HT1080 (cell line): ENCODE results near the gene RPL4. TPM values are rescaled to one million over a fixed set of nuclear protein-coding genes. Genes with fewer than 3 reads are reported as not detected.
A peak's percentile ranks its signal among the peaks of the same experiment; 100 is the strongest.
"Not testable (repeated sequence)": the region's sequence is repeated elsewhere in the genome, so short reads cannot be mapped to it uniquely, and the experiment has no call there.

Experiments
- DNase-seq: peaks from one replicate; pipeline ENCODE4 v3.0.0-alpha.2; 2015; ENCODE audit warnings: low read depth
- total RNA-seq: library from RNA; depleted of rRNA; stranded (reverse); fragments of >200 nt; shearing (Covaris generic); gene quantifications from 2 replicates; pipeline ENCODE4 v1.2.3, GENCODE V29; 2014

Gene RPL4
- total RNA-seq, 1 experiment from 2014 or later = 5,951 TPM

GRCh38 chr15:66491846-66492245 is 12.8 kb downstream of the RPL4 start:
- no peak for DNase-seq

- no peak for DNase-seq
These were observed 15.4 kb downstream of the RPL4 start for GRCh38 chr15:66489179-66489791.

GRCh38 chr15:66488525-66488924 is 16.1 kb downstream of the RPL4 start:
- no peak for DNase-seq

GRCh38 chr15:66486887-66487286 is 17.8 kb downstream of the RPL4 start:
- no peak for DNase-seq

DNA sequence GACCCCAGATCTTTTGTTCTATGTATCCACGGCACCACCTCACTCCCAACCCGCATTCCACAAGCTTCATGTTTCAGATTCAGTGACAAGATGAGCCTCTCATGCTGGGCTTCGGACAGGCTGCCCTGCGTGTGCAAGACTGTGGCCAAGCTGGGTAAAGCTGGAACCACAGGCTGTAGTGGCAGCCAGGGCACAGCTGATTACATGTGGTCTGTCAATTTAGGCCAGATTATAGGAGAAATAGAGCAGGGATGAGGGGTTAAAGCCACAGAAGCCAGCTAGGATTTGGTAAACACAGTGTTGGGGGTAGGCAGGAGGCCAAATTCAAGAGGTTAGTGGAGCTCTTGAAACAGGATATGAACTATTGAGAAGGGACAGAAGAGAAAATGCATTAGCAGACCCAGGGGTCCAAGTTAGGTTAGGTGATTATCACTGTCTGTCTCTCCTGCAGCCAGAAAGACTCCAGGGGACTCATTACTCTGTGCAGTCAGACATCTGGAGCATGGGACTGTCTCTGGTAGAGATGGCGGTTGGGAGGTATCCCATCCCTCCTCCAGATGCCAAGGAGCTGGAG is 20.0 kb downstream of the RPL4 start:
- DNase-seq = no peak

DNA sequence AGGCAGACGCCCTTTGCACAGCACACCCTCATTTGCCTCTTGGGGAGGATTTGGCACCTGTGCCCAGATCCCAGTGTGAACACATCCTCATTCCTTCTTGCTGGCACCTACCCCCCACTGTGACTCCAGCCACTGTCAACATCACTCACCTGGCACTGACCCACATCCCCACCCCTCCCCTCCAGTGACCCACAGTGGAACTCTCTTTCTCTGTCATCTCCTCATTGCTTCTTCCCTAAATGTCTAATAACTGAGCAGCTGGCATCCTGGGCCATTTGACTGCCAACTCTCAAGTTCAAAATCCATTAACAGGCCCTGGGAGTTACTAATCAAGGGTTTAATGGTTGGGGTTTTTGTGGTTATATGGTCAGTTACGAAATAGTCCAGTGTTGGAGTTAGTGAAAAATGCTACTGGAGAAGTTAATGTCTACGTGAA is 21.5 kb downstream of the RPL4 start:
- DNase-seq = peak; percentile 39

GRCh38 chr15:66482539-66482938 is 22.1 kb downstream of the RPL4 start:
- no peak for DNase-seq

GRCh38 chr15:66481107-66481856 is 23.4 kb downstream of the RPL4 start:
- peak; percentile 24 for DNase-seq

GRCh38 chr15:66480267-66480666 is 24.4 kb downstream of the RPL4 start:
- no peak for DNase-seq

- DNase-seq = no peak
These were observed 27.6 kb downstream of the RPL4 start for GRCh38 chr15:66477011-66477410.

DNA sequence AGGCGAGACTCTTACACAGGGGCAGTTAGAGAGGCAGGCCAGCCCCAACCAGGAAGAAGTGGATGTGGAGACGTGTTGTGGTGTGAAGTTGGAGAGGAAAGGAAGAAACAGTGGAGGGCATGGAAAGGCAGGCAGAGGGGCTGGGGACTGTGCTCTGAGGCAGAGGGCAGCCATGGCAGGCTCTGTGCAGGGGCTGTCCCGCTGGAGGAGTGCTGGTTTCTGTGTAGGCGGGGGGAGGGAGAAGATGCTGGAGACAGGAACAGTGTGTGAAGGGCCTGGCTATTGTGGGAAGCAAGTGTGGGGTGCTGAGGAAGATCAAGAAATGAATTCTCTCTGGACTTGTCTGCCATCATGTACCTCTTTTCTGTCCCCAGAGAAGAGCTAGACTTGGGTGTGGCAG is 28.1 kb downstream of the RPL4 start:
- DNase-seq = no peak

DNA sequence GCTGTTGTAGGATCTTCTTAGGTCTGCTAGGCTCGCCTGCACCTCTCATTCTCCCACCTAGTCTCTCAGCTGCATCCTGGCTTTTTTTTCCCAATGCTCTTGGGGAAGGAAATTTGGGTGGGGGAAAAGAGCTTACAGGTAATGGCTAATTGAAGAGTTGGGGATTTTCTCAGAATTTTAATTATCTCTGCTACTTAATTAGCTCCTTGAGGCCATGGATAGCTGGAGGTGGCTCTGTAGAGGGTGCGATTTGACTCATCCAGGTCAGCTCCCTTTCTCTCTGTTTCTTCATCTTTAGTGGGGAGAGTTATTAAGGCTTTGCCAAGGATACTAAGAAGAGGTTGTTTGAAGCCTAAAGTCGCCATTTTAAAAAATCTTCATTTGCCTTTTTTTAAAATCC is 29.7 kb downstream of the RPL4 start:
- DNase-seq = no peak

- no peak for DNase-seq
These were observed 30.5 kb downstream of the RPL4 start for GRCh38 chr15:66474135-66474534.

GRCh38 chr15:66472176-66472999 is 32.3 kb downstream of the RPL4 start:
- DNase-seq = no peak

DNA sequence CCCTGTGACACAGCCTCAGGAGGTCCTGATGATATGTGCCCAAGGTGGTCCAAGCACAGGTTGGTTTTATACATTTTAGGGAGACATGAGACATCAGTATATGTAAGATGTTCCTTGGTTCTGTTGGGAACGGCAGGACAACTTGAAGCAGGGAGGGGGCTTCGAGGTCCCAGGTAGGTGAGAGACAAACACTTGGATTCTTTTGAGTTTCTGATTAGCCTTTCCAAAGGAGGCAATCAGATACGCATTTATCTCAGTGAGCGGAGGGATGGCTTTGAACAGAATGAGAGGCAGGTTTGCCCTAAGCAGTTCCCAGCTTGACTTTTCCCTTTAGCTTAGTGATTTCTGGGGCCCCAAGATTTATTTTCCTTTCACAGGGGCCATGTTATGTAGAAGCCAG is 33.8 kb downstream of the RPL4 start:
- DNase-seq = not testable (repeated sequence)

- DNase-seq = not testable (repeated sequence)
These were observed 37.3 kb downstream of the RPL4 start for GRCh38 chr15:66467162-66468040.

GRCh38 chr15:66465294-66465693 is 39.4 kb downstream of the RPL4 start:
- not testable (repeated sequence) for DNase-seq

- DNase-seq = no peak
These were observed 42.0 kb downstream of the RPL4 start for GRCh38 chr15:66462627-66463026.

DNA sequence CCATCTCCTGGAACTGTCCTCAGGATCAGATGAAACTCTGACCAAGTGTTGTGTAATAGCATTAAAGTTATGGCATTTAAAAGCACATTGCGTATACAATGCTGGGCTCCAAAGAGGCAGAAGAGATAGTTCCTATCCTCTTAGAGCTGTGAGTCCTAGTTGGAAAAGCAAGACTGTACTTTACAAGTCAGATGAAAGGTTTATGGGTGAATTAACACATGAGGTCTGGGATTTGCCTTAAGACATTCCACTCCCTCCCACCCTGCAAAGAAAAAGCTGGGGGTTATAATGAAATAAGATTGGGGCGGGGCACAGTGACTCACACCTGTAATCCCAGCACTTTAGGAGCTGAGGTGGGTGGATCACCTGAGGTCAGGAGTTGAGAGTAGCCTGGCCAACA is 42.7 kb downstream of the RPL4 start:
- no peak for DNase-seq

DNA sequence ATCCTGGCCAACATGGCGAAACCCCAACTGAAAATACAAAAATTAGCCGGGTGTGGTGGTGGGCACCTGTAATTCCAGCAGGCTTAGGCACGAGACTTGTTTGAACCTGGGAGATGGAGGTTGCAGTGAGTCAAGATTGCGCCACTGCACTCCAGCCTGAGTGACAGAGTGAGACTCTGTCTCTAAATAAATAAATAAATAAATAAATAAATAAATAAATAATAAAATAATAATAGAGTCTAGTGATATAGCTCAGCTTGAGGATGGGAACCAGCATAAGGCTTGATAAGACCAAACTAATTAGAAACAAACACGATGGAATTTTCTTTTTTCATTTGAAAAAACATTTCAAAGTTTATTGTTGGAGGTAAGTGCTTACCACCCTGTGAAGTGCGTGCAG is 43.4 kb downstream of the RPL4 start:
- not testable (repeated sequence) for DNase-seq
